Erythroblast (primary cell): Measurements from ENCODE around the gene RAB17.

Source experiments
- GATA1 ChIP-seq: IDR thresholded peaks from 2 replicates; pipeline ENCODE4 v1.6.1; 2011; ENCODE audit warnings: low read depth, mild to moderate bottlenecking, control low read depth, low read length, moderate library complexity
- POLR2A ChIP-seq: IDR thresholded peaks from 2 replicates; pipeline ENCODE4 v1.6.1; 2011; ENCODE audit warnings: mild to moderate bottlenecking, low read length

DNA sequence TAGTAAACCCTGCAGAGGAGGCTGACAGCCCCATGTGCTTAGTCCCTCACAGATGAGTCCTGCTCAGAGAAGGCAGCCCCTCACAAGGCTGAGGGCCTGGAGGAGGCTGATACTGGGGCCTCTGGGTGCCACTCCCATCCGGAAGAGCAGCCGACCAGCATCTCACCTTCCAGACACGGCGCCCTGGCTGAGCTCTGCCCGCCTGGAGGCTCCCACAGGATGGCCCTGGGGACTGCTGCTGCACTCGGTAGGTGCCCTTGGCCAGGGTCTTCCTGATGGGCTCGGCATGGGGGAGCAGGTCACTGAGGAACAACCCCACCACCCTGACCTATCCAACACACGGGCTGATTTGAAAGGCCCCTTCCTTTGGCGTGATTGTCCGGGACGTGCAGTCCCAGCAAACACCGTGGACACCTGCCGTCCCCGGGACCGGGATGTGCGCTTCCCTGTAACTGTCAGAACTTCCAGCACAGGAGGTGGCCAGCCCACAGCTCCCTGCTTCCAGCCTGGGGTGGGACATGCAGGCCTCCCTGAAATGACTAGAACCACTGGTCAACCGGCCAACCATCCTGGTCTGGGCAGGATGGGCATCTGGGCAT lies 64.9 kb downstream of the RAB17 start:
- TF ChIP-seq POLR2A (no peak), GATA1 (no peak)
